DOHH2 (cell line): ENCODE measurements around the gene CCDC146.

Experiments used
- EZH2phosphoT487 ChIP-seq: fragments of 200-600 bp; sonication (generic); IDR thresholded peaks from 2 replicates; pipeline ENCODE4 v1.6.1; 2017; ENCODE audit warnings: borderline replicate concordance, mild to moderate bottlenecking, antibody characterized with exemption, low read length, moderate library complexity, mixed read lengths
- TF ChIP-seq, protein P1 (sequence below): fragments of 200-600 bp; sonication (generic); IDR thresholded peaks from one replicate; pipeline ENCODE4 v1.5.1; 2014; ENCODE audit warnings: antibody characterized with exemption, mild to moderate bottlenecking, low read depth, low read length; ENCODE audit not compliant: poor library complexity, severe bottlenecking

DNA sequence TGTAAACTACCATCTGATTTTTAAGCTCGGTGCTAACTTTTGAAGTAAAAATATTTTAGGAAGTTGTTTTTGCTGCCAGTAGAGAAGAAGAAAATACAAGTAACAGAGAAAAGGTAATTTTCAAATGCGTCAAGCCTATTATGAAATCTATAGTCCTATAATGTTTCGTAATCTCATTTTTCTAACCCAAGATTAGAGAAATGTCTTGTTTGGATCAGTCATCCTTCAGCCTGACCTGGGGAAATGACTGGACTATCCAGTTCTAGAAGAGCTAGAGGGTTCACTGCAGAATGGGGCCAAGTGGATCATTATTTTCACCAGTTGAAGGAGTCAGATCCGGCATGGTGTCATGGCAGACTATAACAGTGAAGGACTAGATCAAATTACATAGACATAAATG lies 139.9 kb downstream of the CCDC146 start:
- TF ChIP-seq, protein P1, sequence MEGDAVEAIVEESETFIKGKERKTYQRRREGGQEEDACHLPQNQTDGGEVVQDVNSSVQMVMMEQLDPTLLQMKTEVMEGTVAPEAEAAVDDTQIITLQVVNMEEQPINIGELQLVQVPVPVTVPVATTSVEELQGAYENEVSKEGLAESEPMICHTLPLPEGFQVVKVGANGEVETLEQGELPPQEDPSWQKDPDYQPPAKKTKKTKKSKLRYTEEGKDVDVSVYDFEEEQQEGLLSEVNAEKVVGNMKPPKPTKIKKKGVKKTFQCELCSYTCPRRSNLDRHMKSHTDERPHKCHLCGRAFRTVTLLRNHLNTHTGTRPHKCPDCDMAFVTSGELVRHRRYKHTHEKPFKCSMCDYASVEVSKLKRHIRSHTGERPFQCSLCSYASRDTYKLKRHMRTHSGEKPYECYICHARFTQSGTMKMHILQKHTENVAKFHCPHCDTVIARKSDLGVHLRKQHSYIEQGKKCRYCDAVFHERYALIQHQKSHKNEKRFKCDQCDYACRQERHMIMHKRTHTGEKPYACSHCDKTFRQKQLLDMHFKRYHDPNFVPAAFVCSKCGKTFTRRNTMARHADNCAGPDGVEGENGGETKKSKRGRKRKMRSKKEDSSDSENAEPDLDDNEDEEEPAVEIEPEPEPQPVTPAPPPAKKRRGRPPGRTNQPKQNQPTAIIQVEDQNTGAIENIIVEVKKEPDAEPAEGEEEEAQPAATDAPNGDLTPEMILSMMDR, result no peak
- TF ChIP-seq EZH2phosphoT487, result no peak
